SK-N-SH treated with all-trans-retinoic acid at 6 μM for 48 hours (cell line): ENCODE results near the gene ME2.

Experiments
- CREB5 ChIP-seq: fragments of 250-450 bp; sonication (Bioruptor Pico); IDR thresholded peaks from 2 replicates; pipeline ENCODE4 v1.5.1; 2020; ENCODE audit warnings: low read depth, mild to moderate bottlenecking, moderate library complexity
- TSHZ2 ChIP-seq: fragments of 250-450 bp; sonication (Bioruptor Pico); IDR thresholded peaks from 2 replicates; pipeline ENCODE4 v1.5.0; 2020; ENCODE audit warnings: mild to moderate bottlenecking, moderate library complexity

- no peak for TF ChIP-seq CREB5 (CRISPR knock-in tag)
- TF ChIP-seq TSHZ2 (CRISPR knock-in tag) = no peak
These were observed 56.7 kb downstream of the ME2 start for GRCh38 chr18:50935493-50936191.
